DOHH2 (cell line): ENCODE results near the gene PAX3.

ENCODE experiments used
- H3F3A ChIP-seq: fragments of 200-600 bp; sonication (generic), shearing (Covaris generic); 2 replicates; pipeline ENCODE4 v1.6.0; 2016; ENCODE audit warnings: antibody characterized with exemption, mild to moderate bottlenecking; ENCODE audit not compliant: control insufficient read depth, insufficient read depth
- H3K27ac ChIP-seq: fragments of 200-600 bp; sonication (generic); 2 replicates; pipeline ENCODE4 v1.5.1; 2014; ENCODE audit warnings: low read depth, mild to moderate bottlenecking, low read length, moderate library complexity
- H3K27me3 ChIP-seq: fragments of 200-600 bp; sonication (generic); 2 replicates; pipeline ENCODE4 v1.6.1; 2014; ENCODE audit warnings: mild to moderate bottlenecking, low read length, mixed read lengths; ENCODE audit not compliant: control insufficient read depth
- H3K36me3 ChIP-seq: fragments of 200-600 bp; sonication (generic); 2 replicates; pipeline ENCODE4 v1.6.1; 2014; ENCODE audit warnings: mild to moderate bottlenecking, low read length, moderate library complexity, mixed read lengths; ENCODE audit not compliant: control insufficient read depth
- H3K4me1 ChIP-seq: fragments of 200-600 bp; sonication (generic); 2 replicates; pipeline ENCODE4 v1.6.1; 2014; ENCODE audit warnings: mild to moderate bottlenecking, low read length, mixed read lengths; ENCODE audit not compliant: control insufficient read depth
- H3K4me2 ChIP-seq: fragments of 200-600 bp; sonication (generic); 2 replicates; pipeline ENCODE4 v1.6.0; 2014; ENCODE audit warnings: mild to moderate bottlenecking, low read length, moderate library complexity
- H3K4me3 ChIP-seq: fragments of 200-600 bp; sonication (generic); 2 replicates; pipeline ENCODE4 v1.5.1; 2014; ENCODE audit warnings: mild to moderate bottlenecking, low read length, mixed read lengths
- H3K79me2 ChIP-seq: fragments of 200-600 bp; sonication (generic); 2 replicates; pipeline ENCODE4 v1.6.1; 2014; ENCODE audit warnings: mild to moderate bottlenecking, low read length, mixed read lengths; ENCODE audit not compliant: control insufficient read depth
- H3K9me2 ChIP-seq: fragments of 200-600 bp; sonication (generic); replicated peaks from 2 replicates; pipeline ENCODE4 v1.6.1; 2014; ENCODE audit warnings: mild to moderate bottlenecking, low read length, mixed read lengths; ENCODE audit not compliant: control insufficient read depth
- H3K9me3 ChIP-seq: fragments of 200-600 bp; sonication (generic); 2 replicates; pipeline ENCODE4 v1.6.1; 2014; ENCODE audit warnings: antibody characterized with exemption, low read length, mixed read lengths; ENCODE audit not compliant: control insufficient read depth, insufficient read depth
- H4K20me1 ChIP-seq: fragments of 200-600 bp; sonication (generic); 2 replicates; pipeline ENCODE4 v1.6.0; 2014; ENCODE audit warnings: low read depth, mild to moderate bottlenecking, antibody characterized with exemption, low read length, moderate library complexity; ENCODE audit not compliant: control insufficient read depth, insufficient read depth
- CTCF ChIP-seq: fragments of 200-600 bp; sonication (generic); IDR thresholded peaks from one replicate; pipeline ENCODE4 v1.5.1; 2014; ENCODE audit warnings: antibody characterized with exemption, mild to moderate bottlenecking, low read depth, low read length; ENCODE audit not compliant: poor library complexity, severe bottlenecking
- EZH2phosphoT487 ChIP-seq: fragments of 200-600 bp; sonication (generic); IDR thresholded peaks from 2 replicates; pipeline ENCODE4 v1.6.1; 2017; ENCODE audit warnings: borderline replicate concordance, mild to moderate bottlenecking, antibody characterized with exemption, low read length, moderate library complexity, mixed read lengths

The PAX3 gene

GRCh38 chr2:222295368-222296062 is 3.3 kb downstream of the PAX3 start:
- Histone ChIP-seq H3K4me2 (no peak overlapping the region), H3K4me3 (no peak overlapping the region)

DNA sequence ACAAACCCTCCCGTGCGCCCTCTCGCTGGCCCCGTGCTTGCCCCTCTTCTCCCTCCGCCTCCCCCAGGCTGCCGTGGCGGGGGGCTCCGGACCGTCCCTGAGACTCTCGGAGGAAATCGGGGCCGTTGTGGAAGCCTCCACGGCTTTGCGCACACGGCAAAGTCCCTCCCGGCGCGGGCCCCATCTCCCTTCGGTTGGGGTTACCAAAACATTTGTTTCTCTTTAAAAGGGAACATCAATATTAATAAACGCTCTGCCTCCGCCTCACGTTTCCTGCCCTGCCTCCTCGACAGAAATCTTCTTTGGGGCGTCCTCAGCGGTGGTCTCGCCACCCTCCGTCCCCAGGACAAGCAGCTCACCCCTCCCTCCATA is 3.8 kb downstream of the PAX3 start:
- H3K79me2 ChIP-seq: no peaks in the 10 kb centered on the region
- H3K4me3 ChIP-seq: no peak overlapping the region
- H3K9me2 ChIP-seq: no peaks in the 10 kb centered on the region
- H3K9me3 ChIP-seq: no peaks in the 10 kb centered on the region
- H3F3A ChIP-seq: no peaks in the 10 kb centered on the region
- TF ChIP-seq EZH2phosphoT487 (no peak), CTCF (no peak)
- no peak overlapping the region for H3K4me2 ChIP-seq
- peaks cover 10% of the 10 kb centered on the region; the same call in 1 of the 2 replicates for H3K27me3 ChIP-seq
- H3K27ac ChIP-seq: no peak overlapping the region
- no peaks in the 10 kb centered on the region for H3K36me3 ChIP-seq
- no peaks in the 10 kb centered on the region for H3K4me1 ChIP-seq
- no peaks in the 10 kb centered on the region for H4K20me1 ChIP-seq

More at GRCh38 chr2:222295368-222296062, 3.3 kb downstream of the PAX3 start:
- Histone ChIP-seq H3K9me3 (no peaks in the 10 kb centered on the region), H3K27me3 (peaks cover 6% of the 10 kb centered on the region; the same call in 1 of the 2 replicates), H3K36me3 (no peaks in the 10 kb centered on the region), H3K4me1 (no peaks in the 10 kb centered on the region), H3K27ac (no peak overlapping the region), H3F3A (no peaks in the 10 kb centered on the region), H3K79me2 (no peaks in the 10 kb centered on the region), H3K9me2 (no peaks in the 10 kb centered on the region), H4K20me1 (no peaks in the 10 kb centered on the region)
- no peak for TF ChIP-seq EZH2phosphoT487
- TF ChIP-seq CTCF: no peak

GRCh38 chr2:222293660-222294630 is 4.9 kb downstream of the PAX3 start:
- H3K4me1 ChIP-seq: no peaks in the 10 kb centered on the region
- no peaks in the 10 kb centered on the region for H3K9me3 ChIP-seq
- H3K4me3 ChIP-seq: no peak overlapping the region
- TF ChIP-seq EZH2phosphoT487 (no peak), CTCF (no peak)
- H3K36me3 ChIP-seq: no peaks in the 10 kb centered on the region
- H3K27ac ChIP-seq: no peak overlapping the region
- H3K4me2 ChIP-seq: no peak overlapping the region
- H3K27me3 ChIP-seq: peaks cover 10% of the 10 kb centered on the region; the same call in 1 of the 2 replicates
- H3F3A ChIP-seq: no peaks in the 10 kb centered on the region
- H3K79me2 ChIP-seq: no peaks in the 10 kb centered on the region
- H3K9me2 ChIP-seq: no peaks in the 10 kb centered on the region
- no peaks in the 10 kb centered on the region for H4K20me1 ChIP-seq
